Testis (tissue), 2 donors: ENCODE data around the gene MYLK.

Experiments
- CTCF ChIP-seq, 3 experiments: fragments of 450-650 bp in 2 of 3; fragments of 200-600 bp in 1 of 3; sonication (generic) in 1 of 3; IDR thresholded peaks; one replicate each; pipeline ENCODE4 v1.5.1; 2016 to 2019; ENCODE audit warnings: antibody characterized with exemption in 3 of 3, mild to moderate bottlenecking in 2 of 3, moderate library complexity in 1 of 3
- POLR2A ChIP-seq: fragments of 450-650 bp; IDR thresholded peaks from one replicate; pipeline ENCODE4 v1.6.1; 2017; ENCODE audit warnings: antibody characterized with exemption, mild to moderate bottlenecking, moderate library complexity

- no peak for TF ChIP-seq CTCF (IDR thresholded peaks at IDR 0.05)
- no peak for TF ChIP-seq POLR2A
Observed at GRCh38 chr3:123658852-123659206, 225.3 kb downstream of the MYLK start.
